Lung (tissue), 12 donors: ENCODE results near the gene TMEM134. TPM values are rescaled to one million over a fixed set of nuclear protein-coding genes. Genes with fewer than 3 reads are reported as not detected.

ENCODE experiments used
- ATAC-seq: fragments of 200-7000 bp; cut with Tn5 transposase; one replicate; pipeline ENCODE4 v1.9.1; 2020; ENCODE audit warnings: moderate number of reproducible peaks; ENCODE audit not compliant: insufficient read depth, low FRiP score
- DNase-seq, 3 donors: peaks; one replicate each; pipeline ENCODE4 v3.0.0-alpha.2; 2013 to 2017
- H3K27ac ChIP-seq, 2 donors: one replicate each; pipeline ENCODE4 v1.5.1; 2013; ENCODE audit warnings: mild to moderate bottlenecking in 2 of 2, moderate library complexity in 2 of 2, control low read depth in 1 of 2, inconsistent platforms in 1 of 2, low read depth in 1 of 2, low read length in 1 of 2
- H3K27me3 ChIP-seq, 3 donors: one replicate each; pipeline ENCODE4 v1.5.1; 2013; ENCODE audit warnings: low read length in 2 of 3; ENCODE audit not compliant: control insufficient read depth in 3 of 3, insufficient read depth in 3 of 3
- H3K36me3 ChIP-seq, 4 donors: one replicate each; pipeline ENCODE4 v1.5.1; 2013; ENCODE audit warnings: low read length in 4 of 4, mild to moderate bottlenecking in 1 of 4, moderate library complexity in 1 of 4; ENCODE audit not compliant: control insufficient read depth in 4 of 4, insufficient read depth in 4 of 4
- H3K4me1 ChIP-seq, 5 donors: one replicate each; pipeline ENCODE4 v1.5.1; 2013; ENCODE audit warnings: low read length in 5 of 5, mild to moderate bottlenecking in 2 of 5, moderate library complexity in 1 of 5; ENCODE audit not compliant: control insufficient read depth in 5 of 5, insufficient read depth in 5 of 5
- H3K4me3 ChIP-seq: one replicate; pipeline ENCODE4 v1.5.1; 2013; ENCODE audit warnings: mild to moderate bottlenecking, control low read depth, moderate library complexity
- H3K9ac ChIP-seq, 2 donors: one replicate each; pipeline ENCODE4 v1.5.1; 2013; ENCODE audit warnings: low read length in 2 of 2, control low read depth in 1 of 2; ENCODE audit not compliant: insufficient read depth in 1 of 2
- H3K9me3 ChIP-seq, 4 donors: one replicate each; pipeline ENCODE4 v1.5.1; 2013; ENCODE audit warnings: low read length in 3 of 4, mild to moderate bottlenecking in 1 of 4, moderate library complexity in 1 of 4; ENCODE audit not compliant: control insufficient read depth in 4 of 4, insufficient read depth in 3 of 4
- CTCF ChIP-seq: IDR thresholded peaks from 2 replicates; pipeline ENCODE4 v1.5.1; 2012; ENCODE audit warnings: mild to moderate bottlenecking; ENCODE audit errors: control extremely low read depth, extremely low read depth
- WGBS, 2 donors: extraction: QIAGEN DNeasy Blood & Tissue Kit; methylation state at CpG; one replicate each; pipeline ENCODE4 v1.1.7; 2013; 5-methylcytosine and 5-hydroxymethylcytosine counted together
- polyA plus RNA-seq, 2 donors: library from polyadenylated mRNA; stranded (reverse); fragments of 200-250 nt; gene quantifications; one replicate each; pipeline ENCODE4 v1.2.1, GENCODE V29; 2013
- total RNA-seq, 2 donors: library from RNA; depleted of rRNA in 1 of 2; stranded (reverse); fragments of >200 nt in 1 of 2; gene quantifications; one replicate each; pipeline ENCODE4 v1.2.1, GENCODE V29; 2014 to 2021
- donor health status: control.
- donor health status: control.
- donor health status: Bipolar disorder and iron deficiency.
- donor health status: healthy.
- donor health status: DM: yes; HTN: yes; CAD: no.

TMEM134 gene
- total and polyA plus RNA-seq, 4 donors, result 32.5 to 91.4 (median 83.1) TPM

DNA sequence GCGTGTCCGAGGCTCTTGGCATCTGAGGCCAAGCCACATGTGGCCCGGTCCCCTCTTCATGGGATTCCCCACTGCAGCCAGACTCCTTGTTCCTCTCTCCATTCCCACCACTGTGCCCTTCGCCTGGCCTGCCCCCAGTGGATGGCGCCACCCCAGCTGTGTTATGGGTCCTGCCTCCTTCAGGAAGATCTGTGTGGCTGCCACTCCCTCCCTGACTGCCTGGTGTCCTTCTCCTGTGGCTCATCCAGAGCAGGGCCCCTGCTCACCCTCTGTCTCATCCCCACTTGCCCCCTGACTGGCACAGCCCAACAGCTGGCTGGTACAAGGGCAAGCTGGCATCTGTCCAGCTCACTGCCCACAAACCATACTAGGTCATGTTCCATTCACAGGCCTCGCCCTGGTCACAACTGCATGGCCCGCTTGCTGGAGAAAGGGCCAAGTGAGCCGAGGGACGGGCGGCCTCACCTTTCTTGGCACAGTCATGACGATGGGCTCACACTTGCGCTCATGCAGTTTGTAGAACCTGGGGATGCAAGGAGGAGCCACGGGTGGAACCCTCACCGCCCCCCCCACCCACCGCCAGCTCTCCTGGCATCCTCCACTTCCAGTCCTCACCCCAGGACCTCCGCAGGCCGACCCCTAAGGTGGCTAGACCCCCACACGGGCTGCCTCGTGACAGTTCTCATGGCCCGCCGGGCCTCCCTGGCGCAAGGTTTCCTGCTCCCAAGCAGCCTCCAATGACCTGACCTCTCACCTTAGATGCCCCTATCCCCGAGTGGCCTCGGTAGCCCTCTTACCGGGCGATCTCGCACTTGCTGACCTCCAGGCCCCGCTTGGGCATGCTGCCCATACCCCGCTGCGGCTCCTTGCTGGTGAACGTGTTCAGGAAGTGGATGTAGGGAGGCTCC lies 29.5 kb downstream of the TMEM134 start:
- Histone ChIP-seq H3K9me3 (no peaks in the 10 kb centered on the region), H3K36me3 (peaks cover 0 to 57% (median 5%) of the 10 kb centered on the region in 4 donors), H3K4me1 (peaks cover 0 to 7% (median 3%) of the 10 kb centered on the region in 5 donors), H3K27ac (peak overlapping the region; percentile 15 to 17), H3K4me3 (no peak overlapping the region), H3K27me3 (no peaks in the 10 kb centered on the region), H3K9ac (no peak overlapping the region)
- DNase-seq (no peak), ATAC-seq (no peak)
- TF ChIP-seq CTCF, result no peak
- 61 to 66% methylated on average over 31 of the region's 31 CpGs for WGBS, 2 donors

- Histone ChIP-seq H3K27ac (no peak overlapping the region), H3K36me3 (peaks cover 0 to 69% (median 9%) of the 10 kb centered on the region in 4 donors), H3K9ac (no peak overlapping the region), H3K4me3 (no peak overlapping the region), H3K27me3 (no peaks in the 10 kb centered on the region), H3K9me3 (no peaks in the 10 kb centered on the region), H3K4me1 (peaks cover 0 to 7% (median 3%) of the 10 kb centered on the region in 5 donors)
- ATAC-seq (no peak), DNase-seq (no peak)
- WGBS, 2 donors, result 84 to 86% methylated on average over 34 to 41 of the region's 41 CpGs
- TF ChIP-seq CTCF, result no peak
These were observed 30.7 kb downstream of the TMEM134 start for GRCh38 chr11:67438158-67438902.

- H3K27me3 ChIP-seq, result no peaks in the 10 kb centered on the region
- peaks cover 0 to 74% (median 9%) of the 10 kb centered on the region in 4 donors for H3K36me3 ChIP-seq
- no peak for ATAC-seq
- no peak overlapping the region for H3K27ac ChIP-seq
- 51 to 66% methylated on average over 3 of the region's 3 CpGs for WGBS, 2 donors
- TF ChIP-seq CTCF, result no peak
- no peaks in the 10 kb centered on the region for H3K9me3 ChIP-seq
- H3K4me3 ChIP-seq, result no peak overlapping the region
- peaks cover 0 to 7% (median 3%) of the 10 kb centered on the region in 5 donors for H3K4me1 ChIP-seq
- H3K9ac ChIP-seq, result no peak overlapping the region
- DNase-seq, result no peak
These were observed 31.3 kb downstream of the TMEM134 start for GRCh38 chr11:67437809-67438157.
